ENCODE data around the gene CNTNAP2.

Gene CNTNAP2

DNA sequence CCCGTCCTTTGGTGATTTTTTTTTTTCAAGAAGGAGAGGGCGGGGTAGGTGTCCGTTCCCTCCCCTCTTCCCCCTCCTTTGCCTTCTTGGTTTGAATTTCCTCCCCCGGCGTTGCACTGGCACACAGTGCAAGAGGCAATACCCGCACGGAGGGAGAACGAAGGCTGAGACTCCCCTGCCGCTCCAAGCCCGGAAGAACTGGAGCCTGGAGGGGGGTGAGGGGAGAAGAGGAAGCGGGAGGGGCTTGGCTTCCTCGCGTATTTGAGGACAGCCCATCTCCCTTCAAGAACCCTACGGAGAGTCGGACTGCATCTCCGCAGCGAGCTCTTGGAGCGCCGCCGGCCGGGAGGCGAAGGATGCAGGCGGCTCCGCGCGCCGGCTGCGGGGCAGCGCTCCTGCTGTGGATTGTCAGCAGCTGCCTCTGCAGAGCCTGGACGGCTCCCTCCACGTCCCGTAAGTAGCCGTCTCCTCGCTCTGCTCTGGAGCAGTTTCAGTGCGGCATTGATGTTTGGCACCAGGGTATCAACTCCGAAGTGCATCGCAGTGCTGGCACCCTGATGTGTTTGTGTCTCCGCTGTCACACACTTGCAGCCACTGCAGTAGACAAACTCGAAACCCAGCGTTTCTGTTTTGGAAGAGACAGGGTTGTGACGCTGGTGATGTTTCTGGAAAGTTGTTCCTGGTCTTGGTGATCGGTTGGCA is at the start of gene CNTNAP2:
CNTNAP2 (plus strand) TSS at position 281 of the 702 bp plus-strand sequence; CDS start at position 357, 76 bp downstream.
- no peak for DNase-seq

DNA sequence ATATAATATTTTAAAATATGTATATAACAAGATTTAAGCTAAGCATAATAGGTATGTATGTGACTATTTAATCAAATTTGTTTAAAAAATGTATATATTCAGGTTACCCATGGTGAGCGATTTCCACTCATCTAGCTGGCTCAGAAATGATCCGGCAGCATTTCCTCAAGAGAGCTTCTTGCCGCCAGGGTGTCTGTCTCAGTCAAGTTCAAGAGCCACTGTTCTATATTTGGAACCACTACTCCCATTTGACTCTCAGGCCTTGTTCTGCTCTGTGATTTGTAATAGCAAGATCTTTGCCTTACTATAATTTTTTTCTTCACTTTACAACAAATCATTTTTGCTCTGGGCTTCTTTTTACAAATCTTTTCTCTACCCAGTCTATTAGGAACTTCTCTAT is 48.7 kb upstream of the CNTNAP2 start:
- no peak for DNase-seq

DNA sequence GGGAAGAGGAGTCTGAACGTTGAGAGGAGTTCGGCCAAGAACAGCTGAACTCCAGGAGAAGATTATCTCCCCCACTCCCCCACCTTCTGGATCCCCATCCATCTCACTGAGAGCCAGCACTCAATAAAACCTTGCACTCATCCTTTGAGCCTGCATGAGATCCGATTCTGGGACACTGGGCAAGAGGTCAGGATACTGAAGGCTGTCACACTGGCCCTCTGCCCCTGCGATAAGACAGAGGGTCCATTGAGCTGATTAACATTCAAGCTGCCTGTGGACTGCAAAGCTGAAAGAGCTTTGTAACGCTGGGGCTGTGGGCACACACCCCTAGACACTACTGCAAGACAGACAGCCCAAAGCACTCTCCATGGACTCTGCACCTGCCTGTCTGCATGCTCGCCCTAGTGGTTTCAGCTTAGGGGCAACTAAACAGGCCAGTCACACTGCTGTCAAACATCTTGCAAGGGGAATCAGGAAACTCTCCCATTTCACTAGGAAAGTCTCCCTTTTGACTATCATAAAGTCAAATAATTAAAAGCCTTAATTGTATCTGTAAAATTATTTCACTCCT is 42.3 kb upstream of the CNTNAP2 start:
- no peak for DNase-seq

DNA sequence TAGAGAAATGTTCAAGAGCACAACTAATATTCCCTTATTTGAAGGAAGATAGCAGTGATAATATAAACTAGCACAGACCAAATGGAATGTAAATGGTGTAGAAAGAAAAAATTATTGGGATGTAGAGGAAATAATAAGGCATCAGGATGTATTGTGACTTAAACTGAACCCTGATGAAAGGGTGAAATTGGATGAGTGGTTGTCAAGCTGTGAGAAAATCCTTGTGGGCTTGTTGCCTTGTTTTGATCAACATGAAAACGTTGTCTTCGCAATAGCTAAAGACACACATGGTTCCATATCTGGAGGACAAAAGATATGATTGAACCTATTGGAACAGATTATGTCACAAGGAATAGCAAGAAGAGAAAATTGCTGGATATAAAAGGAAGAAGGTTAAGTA is 40.3 kb upstream of the CNTNAP2 start:
- DNase-seq = no peak

DNA sequence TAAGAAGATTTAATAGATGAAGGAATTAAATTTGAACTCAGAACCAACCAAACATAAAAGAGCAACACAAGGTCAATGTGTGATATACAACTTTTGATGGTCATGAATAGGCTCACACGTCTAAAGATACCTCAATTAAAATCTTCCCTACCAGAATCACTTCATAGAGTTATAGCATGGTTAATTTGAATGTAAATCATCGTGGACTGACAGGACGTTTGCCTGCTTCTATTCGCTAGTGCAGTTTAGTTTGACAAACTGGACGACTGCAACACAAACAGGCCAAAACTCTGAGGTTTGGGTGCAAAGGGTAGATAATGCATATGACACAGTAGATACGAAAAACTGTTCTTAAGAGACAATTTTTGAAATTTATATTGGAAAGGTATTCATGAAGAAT is 32.5 kb upstream of the CNTNAP2 start:
- no peak for DNase-seq

DNA sequence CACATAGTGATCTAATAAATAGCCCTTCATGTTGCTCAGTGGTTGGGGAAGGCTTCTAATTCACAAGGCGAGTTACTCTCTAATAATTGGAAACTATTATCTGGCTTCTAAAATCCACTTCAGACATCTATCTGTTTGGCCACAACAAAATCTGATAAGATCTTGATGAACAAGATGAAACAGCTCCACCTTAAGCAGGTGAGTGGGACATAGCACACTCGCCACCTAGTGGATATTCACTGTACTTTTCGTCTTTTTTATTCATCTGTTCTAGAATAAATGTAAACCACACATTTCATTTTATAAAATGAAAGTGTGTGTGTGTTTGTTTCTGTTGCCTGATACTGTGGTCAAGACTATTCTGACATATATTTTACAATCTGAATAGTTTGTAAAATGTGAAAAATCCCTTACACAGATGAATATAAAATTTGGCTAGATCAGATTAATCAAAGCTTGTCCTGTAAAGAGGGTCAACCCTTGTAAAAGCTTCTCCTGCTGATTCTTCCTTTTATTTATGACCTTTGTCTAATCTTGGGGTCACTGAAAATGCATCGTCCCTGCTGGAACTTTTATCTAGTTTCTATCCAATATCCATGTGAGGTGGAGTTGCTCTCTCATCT is 26.5 kb upstream of the CNTNAP2 start:
- DNase-seq = peak; percentile 28

DNA sequence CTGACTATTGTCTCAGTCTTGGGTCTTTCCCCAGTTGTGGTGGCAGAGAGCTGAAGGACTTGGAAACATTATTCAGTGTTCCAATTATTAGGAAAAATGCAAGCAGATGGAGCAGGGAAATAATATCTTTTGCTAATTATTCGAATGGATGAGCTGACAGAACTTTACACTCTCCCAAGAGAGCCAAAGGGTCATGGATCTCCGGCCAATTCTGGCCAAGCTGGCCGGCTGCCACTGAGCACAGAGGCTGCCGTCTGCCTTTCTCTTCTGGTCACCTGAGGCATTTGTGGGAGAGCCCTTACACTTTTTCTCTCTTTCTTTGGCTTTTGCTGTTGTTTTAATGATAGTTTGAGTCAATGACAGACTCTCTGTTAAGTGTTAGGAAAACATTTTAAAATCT is 22.2 kb upstream of the CNTNAP2 start:
- no peak for DNase-seq

DNA sequence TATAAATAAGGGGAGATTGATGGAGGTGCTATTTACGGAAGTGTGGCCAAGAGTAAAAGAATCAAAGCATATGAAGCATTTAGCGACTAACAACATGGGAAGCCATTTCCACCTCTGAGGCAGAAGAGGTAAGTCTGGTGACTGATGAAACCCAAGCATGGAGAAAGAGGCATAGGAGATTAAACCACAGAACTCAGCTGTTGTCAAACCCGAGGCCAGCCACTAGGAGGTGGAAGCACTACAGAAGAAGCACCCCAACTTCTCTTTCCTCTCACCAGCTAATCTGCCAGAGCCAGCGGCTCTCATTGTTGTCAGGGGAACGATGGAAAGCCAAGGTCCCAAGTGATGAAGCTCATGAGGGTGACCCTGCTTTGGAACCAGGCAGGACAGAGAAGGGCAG is 19.6 kb upstream of the CNTNAP2 start:
- DNase-seq = no peak

DNA sequence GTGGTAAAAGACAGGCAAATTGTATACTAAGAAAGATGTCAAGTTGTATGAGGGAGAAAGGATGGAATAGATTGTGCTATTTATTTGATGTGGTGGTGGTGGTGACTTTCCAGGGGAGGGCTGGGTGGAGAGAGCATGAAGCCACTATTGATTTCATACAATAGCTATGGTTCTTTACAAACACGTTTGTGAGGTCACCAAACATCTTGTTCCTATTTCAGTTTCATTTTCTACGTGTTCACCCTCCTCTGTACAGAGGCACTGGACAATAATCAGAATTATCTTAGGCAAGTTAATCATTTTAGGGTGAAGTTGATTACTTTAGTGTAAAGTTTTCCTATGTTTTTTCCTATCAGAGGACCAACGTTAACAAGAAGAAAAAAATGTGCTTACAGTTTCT is 10.3 kb upstream of the CNTNAP2 start:
- no peak for DNase-seq

DNA sequence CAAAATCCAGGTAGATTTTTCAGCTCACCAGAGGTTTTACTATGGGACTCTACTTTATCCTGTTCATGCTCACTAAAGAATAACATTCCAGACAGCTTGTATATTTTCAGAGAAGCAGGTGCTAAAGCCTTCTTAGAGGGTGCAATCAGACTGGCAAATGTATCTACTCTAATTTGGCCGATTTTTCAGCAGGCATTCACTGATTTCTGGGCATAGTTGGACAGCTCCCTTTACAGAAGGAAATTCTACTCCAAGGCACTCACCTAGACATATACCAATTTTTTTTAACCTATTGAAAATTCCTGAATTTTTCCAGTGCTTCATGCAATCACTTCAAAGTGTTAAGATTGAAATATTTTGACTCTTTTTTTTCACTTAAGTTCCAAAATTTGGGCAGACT is 3.8 kb upstream of the CNTNAP2 start:
- no peak for DNase-seq

DNA sequence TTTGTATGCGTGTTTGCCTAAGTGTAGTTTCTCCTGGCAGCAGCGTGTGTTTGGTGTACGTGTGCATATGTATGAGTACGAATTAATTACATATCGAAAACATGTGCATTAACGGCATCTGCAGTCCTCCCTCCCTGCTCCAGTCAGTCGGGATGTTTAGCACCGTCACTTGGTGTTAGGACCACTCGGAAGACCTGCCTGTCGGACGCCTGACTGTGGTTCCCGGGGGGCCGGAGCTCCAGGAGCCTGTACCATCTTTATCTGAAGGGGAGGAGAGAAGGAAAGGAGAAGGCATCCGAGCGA is 1.1 kb upstream of the CNTNAP2 start:
- no peak for DNase-seq

DNA sequence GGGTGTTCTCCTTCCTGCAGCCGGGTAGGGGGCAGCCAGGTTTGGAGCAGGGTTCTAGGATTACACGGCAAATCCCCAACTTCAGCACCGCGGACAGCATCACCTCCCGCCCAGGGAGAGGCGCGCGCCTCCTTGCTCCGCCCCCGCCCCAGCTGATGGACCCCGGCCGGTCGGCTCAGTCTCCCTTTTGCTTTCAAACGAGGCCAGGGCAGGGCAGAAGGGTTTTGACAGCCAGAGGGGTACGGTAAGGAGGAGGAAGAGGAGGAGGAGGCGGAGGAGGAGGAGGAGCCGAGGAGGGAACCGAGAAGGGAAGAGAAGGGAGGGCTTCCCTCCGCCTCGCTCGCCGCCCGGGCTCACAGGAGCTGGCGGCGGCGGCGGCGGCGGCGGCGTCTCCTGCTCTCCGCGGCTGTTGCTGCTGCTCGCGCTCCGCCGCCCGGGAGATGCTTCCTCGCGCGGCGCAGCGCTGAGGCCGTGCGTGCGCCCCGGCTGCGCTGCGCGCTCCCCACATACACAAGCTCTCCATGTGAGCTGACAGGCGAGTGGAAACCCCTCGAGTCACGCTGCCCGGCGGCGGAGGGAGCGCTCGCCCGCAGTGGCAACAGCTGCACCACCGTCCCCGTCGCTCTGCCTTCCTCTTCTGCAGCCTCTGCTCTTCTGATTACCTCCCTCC is 615 bp upstream of the CNTNAP2 start:
- DNase-seq = peak; percentile 35

DNA sequence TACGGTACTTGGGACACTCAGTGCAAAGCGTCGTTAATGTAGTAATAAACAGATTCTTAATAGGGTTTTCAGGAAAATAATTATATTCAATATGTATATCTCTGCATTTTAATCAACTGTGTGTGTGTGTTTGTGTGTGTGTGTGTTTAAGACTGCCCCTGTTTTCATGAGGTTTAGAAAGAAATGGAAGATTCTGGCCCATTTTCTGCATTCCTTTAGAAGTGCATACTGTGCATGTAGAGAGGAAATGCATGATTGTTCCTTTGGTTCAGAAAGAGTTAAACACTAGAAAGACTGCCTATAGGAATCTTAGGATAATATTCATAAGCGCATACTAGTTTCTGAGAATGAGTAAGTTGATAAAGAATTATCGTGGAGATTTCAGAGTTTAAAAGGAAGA is 975 bp downstream of the CNTNAP2 start:
- DNase-seq = no peak

DNA sequence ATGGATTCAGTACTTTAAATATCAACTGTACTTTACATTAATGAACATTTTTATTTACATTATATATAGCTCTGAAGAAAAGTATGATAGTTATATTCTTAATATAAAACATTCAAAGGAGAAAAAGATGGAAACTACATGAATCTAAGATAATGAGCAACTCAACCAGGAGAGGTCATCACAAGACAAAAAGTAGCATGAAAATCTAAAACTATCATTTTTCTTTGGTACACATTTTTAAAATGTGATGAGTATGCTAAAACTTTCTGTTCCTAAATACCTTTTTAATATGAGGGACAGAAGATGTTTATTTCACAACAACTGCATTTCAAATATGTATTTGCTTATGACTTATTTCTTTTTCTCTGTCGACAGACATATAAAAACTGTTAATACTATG is 2.4 kb downstream of the CNTNAP2 start:
- DNase-seq = no peak

DNA sequence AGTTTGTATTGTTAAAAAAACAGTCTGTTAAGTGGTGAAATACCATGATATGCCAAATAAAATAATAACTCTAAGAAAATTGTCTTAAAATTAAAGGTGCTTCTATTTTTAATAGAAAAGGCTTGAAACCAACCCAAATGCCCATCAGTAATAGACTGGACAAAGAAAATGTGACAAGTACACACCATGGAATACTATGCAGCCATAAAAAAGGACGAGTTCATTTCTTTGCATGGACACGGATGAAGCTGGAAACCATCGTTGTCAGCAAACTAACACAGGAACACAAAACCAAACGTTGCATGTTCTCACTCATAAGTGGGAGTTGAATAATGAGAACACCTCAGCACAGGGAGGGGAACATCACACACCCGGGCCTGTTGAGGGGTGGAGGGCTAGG is 7.1 kb downstream of the CNTNAP2 start:
- DNase-seq = no peak

DNA sequence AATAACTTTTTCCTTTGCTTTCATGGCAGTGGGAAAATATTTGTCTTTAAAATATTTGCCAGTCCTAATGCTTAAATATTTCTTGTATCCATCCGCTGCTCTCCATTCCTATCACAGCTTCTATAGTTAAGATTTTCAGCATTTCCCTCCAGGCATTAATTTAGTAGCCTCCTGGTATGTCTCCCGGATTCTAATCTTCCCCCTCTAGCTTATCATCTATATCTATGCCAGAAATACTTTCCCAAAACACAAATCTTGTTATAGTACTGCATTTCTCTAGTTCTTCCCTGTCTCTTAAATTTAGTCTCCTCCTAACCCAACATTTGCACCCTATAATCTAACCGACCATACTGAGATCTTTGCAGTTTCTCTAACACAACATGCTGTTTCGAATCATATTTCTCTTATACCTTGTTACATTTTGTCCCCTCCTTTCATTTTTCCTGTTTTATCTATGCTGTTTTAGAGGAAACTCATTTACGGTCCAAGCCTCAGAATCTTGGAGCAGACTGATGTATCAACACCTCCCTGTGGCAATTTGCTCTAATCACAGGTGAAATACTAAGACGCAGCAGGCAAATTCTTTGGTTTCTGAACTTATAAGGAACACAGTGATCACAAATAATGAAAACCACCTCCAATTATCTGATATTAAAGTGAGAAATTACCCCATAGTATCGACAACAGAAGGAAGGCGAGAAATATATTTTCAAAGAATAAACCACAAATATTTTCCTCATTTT is 10.3 kb downstream of the CNTNAP2 start:
- DNase-seq = no peak

DNA sequence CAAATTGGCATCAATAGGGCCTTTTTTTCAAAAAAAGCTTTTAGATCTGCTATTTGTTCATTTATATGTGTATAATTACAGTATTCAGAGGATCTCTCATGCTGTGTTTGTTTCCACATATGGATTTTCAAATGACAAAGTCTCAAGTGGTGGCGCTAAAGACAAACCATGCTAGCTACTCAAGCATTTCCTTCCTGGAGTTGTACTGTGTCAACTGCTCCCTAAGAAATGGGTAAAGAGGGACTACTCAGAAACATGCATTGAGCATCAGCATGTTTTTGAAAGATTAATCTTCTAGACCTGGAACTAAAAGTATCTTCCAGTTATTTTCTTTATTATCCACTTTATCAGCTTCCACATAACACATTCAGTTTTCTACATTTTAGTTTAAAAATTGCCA is 12.7 kb downstream of the CNTNAP2 start:
- DNase-seq = no peak

DNA sequence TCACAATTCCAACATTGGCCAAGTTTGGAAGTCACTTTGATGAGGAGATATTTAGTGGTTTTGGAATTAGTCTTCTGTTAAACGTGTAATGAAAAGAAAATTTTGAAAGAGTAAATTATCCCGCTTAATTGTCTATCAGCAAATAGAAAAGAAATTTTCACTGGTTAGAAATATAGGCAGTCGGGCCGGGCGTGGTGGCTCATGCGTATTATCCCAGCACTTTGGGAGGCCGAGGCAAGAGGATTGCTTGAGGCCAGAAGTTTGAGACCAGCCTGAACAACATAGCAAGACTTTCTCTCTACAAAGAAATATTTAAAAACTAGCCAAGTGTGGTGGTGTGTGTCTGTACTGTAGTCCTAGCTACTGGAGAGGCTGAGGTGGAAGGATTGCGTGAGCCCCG is 13.4 kb downstream of the CNTNAP2 start:
- DNase-seq = no peak

DNA sequence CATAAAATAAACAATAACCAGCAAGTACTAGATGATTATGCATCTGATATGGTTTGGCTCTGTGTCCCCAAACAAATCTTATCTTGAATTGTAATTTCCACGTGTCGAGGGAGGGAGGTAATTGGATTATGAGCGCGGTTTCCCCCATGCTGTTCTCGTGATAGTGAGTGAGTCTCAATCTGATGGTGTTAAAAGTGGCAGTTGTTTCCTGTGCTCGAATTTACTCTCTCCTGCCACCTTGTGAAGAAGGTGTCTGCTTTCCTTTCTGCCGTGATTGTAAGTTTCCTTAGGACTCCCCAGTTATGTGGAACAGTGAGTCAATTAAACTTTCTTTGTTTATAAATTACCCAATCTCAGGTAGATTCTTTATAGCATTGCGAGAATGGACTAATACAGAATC is 15.1 kb downstream of the CNTNAP2 start:
- no peak for DNase-seq

DNA sequence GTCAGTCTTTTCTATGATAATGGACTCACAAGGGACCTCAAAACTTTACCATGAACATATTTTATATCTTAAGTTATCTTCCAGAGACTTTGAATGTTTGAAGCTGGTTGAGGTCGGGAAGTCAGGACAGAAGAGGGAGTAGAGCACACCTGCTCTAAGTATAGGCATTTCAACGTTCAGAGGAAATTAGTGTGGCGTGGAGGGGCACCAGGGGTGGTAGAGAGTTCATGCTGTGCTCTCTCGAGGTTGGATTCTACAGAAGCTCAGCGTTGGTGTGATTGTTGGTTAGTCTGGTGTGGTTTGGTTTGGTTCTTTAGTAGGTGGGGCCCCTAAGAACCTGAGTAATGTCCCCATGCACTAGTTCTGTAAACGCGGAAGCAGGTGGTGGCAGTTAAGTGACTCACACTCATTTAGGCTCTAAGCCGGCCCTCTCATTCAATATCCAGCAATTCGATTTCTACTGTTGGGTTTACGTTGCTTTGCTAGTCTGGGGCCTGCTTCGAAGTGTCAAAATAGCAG is 19.8 kb downstream of the CNTNAP2 start:
- no peak for DNase-seq

DNA sequence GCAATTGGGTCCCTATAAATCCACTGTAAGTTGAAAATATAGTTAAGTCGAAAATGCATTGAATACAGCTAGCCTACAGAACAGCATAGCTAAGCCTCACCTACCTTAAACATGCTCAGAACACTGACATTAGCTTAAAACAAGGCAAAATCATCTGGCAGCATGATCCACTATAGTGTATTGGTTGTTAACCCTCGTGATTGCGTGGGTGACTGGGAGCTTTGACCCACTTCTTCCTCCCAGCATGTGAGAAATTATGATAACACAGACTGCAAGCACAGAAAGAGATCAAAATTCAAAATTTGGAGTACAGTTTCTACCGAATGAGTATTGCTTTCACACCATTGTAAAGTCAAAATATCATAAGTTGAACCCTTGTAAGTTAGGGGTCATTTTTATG is 22.3 kb downstream of the CNTNAP2 start:
- DNase-seq = no peak

DNA sequence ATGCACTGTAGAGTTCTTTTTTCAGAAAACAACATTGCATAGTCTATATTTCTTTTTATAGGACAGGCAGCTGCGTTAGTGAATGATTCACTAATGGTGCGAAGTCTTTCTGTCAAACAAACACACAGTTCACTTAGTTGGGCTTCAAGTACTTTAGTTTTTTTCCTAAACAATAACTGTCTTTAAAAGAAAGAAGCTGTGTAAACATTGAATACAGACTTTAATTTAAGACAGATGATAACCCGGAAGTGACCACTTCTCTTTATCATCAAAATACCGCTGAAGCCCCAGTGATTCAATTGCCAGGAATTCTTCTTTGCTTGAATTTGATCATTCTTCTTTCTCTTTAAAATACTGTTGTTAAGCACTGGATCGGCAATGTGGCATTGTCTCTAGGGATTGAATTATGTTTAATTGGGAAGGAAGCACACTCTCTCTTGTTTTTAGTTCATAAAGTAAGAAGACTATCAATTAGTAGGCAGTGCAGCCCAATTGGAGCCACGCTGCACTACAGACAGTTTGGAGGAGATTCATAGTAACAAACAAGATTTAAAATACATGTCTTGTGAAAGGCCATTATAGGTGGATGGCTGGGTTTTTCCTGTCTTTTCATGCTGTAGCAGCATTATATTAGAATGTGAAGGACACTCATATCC is 30.4 kb downstream of the CNTNAP2 start:
- DNase-seq = no peak

DNA sequence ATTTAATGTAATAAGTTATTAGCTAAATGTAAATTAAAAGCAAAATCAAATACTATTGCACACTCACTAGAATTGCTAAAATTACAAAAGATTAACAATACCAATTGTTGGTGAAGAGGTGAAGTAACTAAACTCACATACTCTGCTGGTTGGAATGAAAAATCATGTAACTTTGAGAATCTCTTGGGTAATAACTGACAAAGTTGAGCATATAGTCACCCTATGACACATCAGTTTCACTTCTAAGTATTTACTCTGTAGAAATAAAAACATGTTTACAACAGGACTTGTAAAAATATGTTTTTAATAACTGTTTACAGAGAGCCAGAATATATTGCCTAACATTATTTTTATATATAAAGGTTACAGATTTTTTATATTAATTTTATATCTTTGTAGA is 33.6 kb downstream of the CNTNAP2 start:
- no peak for DNase-seq

All from hematopoietic multipotent progenitor cell treated with erythropoietin and hydrocortisone succinate and interleukin-3 and kit ligand, for 8 days (in vitro differentiated cells).